ENCODE measurements around the gene CYFIP2. TPM values are rescaled to one million over a fixed set of nuclear protein-coding genes. Genes with fewer than 3 reads are reported as not detected.
"Not testable (repeated sequence)": the region's sequence is repeated elsewhere in the genome, so short reads cannot be mapped to it uniquely, and the experiment has no call there.

The CYFIP2 gene
- polyA plus RNA-seq, 4 donors = 6.3 to 33.4 (median 10.3) TPM

GRCh38 chr5:157225469-157226422 is 40.2 kb upstream of the CYFIP2 start:
- Histone ChIP-seq H3K27ac (ENCODE audit: low read depth in 1 of 3, low read length in 2 of 3) (no peak overlapping the region), H3K36me3 (ENCODE audit: control insufficient read depth in 3 of 3, insufficient read depth in 2 of 3, low read depth in 1 of 3, low read length in 3 of 3) (no peaks in the 10 kb centered on the region), H3K4me1 (ENCODE audit: control insufficient read depth in 3 of 3, insufficient read depth in 2 of 3, low read depth in 1 of 3, low read length in 2 of 3) (no peaks in the 10 kb centered on the region), H3K9me3 (ENCODE audit: control insufficient read depth in 2 of 2, insufficient read depth in 1 of 2, low read depth in 1 of 2, low read length in 1 of 2) (no peaks in the 10 kb centered on the region), H3K27me3 (ENCODE audit: control insufficient read depth in 3 of 3, insufficient read depth in 3 of 3, low read length in 3 of 3) (no peaks in the 10 kb centered on the region), H3K4me3 (ENCODE audit: low read depth in 1 of 3, low read length in 3 of 3) (no peak overlapping the region)
- no peak for DNase-seq
- 47 to 71% (median 60%) methylated on average over 6 of the region's 6 CpGs for WGBS, 3 donors
- FAIRE-seq = no peak

GRCh38 chr5:157230610-157231009 is 35.3 kb upstream of the CYFIP2 start:
- no peaks in the 10 kb centered on the region for H3K27me3 ChIP-seq (ENCODE audit: control insufficient read depth in 3 of 3, insufficient read depth in 3 of 3, low read length in 3 of 3)
- no peak overlapping the region for H3K4me3 ChIP-seq (ENCODE audit: low read depth in 1 of 3, low read length in 3 of 3)
- FAIRE-seq (no peak), DNase-seq (no peak)
- H3K9me3 ChIP-seq (ENCODE audit: control insufficient read depth in 2 of 2, insufficient read depth in 1 of 2, low read depth in 1 of 2, low read length in 1 of 2) = no peaks in the 10 kb centered on the region
- H3K27ac ChIP-seq (ENCODE audit: low read depth in 1 of 3, low read length in 2 of 3) = no peak overlapping the region
- no peaks in the 10 kb centered on the region for H3K36me3 ChIP-seq (ENCODE audit: control insufficient read depth in 3 of 3, insufficient read depth in 2 of 3, low read depth in 1 of 3, low read length in 3 of 3)
- no peaks in the 10 kb centered on the region for H3K4me1 ChIP-seq (ENCODE audit: control insufficient read depth in 3 of 3, insufficient read depth in 2 of 3, low read depth in 1 of 3, low read length in 2 of 3)

DNA sequence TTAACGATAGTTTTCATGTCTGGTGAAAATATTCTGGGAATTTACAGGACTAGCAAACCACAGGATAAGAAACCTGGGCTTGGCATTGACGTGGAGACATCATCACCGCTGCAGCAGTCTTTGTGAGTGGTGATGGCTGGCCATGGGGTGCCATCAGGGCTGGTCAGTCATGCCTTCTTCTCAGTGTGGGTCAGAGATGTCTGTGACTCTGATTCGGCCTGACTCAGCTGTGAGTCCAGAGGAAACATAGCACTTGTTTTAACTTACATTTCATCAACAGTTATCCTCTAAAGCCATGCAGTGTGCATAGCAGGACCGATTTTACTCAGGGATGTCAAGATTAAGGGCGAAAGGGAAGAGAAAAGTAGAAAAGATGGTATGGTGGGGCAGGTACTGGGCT is 33.2 kb upstream of the CYFIP2 start:
- Histone ChIP-seq H3K27ac (ENCODE audit: low read depth in 1 of 3, low read length in 2 of 3) (no peak overlapping the region), H3K27me3 (ENCODE audit: control insufficient read depth in 3 of 3, insufficient read depth in 3 of 3, low read length in 3 of 3) (no peaks in the 10 kb centered on the region), H3K36me3 (ENCODE audit: control insufficient read depth in 3 of 3, insufficient read depth in 2 of 3, low read depth in 1 of 3, low read length in 3 of 3) (no peaks in the 10 kb centered on the region), H3K4me3 (ENCODE audit: low read depth in 1 of 3, low read length in 3 of 3) (no peak overlapping the region), H3K9me3 (ENCODE audit: control insufficient read depth in 2 of 2, insufficient read depth in 1 of 2, low read depth in 1 of 2, low read length in 1 of 2) (no peaks in the 10 kb centered on the region), H3K4me1 (ENCODE audit: control insufficient read depth in 3 of 3, insufficient read depth in 2 of 3, low read depth in 1 of 3, low read length in 2 of 3) (no peaks in the 10 kb centered on the region)
- no peak for DNase-seq
- no peak for FAIRE-seq
- 65 to 80% (median 73%) methylated on average over 6 of the region's 6 CpGs for WGBS, 3 donors

DNA sequence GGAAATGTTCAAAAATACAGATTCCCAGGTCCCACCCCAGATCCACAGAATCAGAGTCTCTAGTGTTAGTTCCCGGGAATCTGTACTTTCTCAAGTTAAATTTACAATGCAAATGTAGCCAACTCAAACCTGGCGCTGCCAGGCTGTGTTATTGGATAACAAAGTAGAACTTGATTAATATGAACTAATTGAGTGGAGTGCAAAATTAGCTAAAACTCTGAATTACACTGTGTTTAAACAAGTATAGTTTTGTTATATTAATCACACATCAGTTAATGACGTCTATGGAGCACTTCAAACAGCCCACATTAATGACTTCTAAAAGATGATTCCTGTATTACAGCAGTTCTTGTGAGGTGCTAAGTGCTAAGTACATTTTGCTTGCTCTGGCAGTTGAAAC is 32.4 kb upstream of the CYFIP2 start:
- H3K36me3 ChIP-seq (ENCODE audit: control insufficient read depth in 3 of 3, insufficient read depth in 2 of 3, low read depth in 1 of 3, low read length in 3 of 3) = no peaks in the 10 kb centered on the region
- H3K27me3 ChIP-seq (ENCODE audit: control insufficient read depth in 3 of 3, insufficient read depth in 3 of 3, low read length in 3 of 3) = no peaks in the 10 kb centered on the region
- 78 to 87% (median 78%) methylated on average over 3 of the region's 3 CpGs for WGBS, 3 donors
- no peaks in the 10 kb centered on the region for H3K9me3 ChIP-seq (ENCODE audit: control insufficient read depth in 2 of 2, insufficient read depth in 1 of 2, low read depth in 1 of 2, low read length in 1 of 2)
- no peaks in the 10 kb centered on the region for H3K4me1 ChIP-seq (ENCODE audit: control insufficient read depth in 3 of 3, insufficient read depth in 2 of 3, low read depth in 1 of 3, low read length in 2 of 3)
- H3K4me3 ChIP-seq (ENCODE audit: low read depth in 1 of 3, low read length in 3 of 3) = no peak overlapping the region
- no peak for DNase-seq
- FAIRE-seq = no peak
- no peak overlapping the region for H3K27ac ChIP-seq (ENCODE audit: low read depth in 1 of 3, low read length in 2 of 3)

DNA sequence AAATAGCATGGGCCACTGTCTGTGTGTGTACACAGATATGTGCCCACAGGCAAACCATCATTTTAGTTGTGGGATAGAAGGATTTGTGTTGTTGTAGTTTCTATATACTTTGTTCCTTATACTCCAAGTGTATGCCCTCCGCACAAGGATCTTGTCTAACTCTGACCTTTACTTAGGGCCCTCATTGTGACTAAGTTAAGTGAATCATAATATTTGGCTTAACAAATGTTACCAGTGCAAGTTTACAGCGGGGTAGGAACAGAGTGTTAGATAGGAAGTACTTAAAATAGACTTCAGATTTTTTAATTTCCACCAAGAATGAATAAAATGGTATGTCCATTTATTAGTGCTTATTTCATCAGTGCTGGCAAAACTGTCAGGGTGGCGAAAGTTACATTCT is 29.5 kb upstream of the CYFIP2 start:
- WGBS, 3 donors = 84 to 88% (median 88%) methylated on average over 3 of the region's 3 CpGs
- Histone ChIP-seq H3K36me3 (ENCODE audit: control insufficient read depth in 3 of 3, insufficient read depth in 2 of 3, low read depth in 1 of 3, low read length in 3 of 3) (no peaks in the 10 kb centered on the region), H3K4me3 (ENCODE audit: low read depth in 1 of 3, low read length in 3 of 3) (no peak overlapping the region), H3K27me3 (ENCODE audit: control insufficient read depth in 3 of 3, insufficient read depth in 3 of 3, low read length in 3 of 3) (no peaks in the 10 kb centered on the region), H3K9me3 (ENCODE audit: control insufficient read depth in 2 of 2, insufficient read depth in 1 of 2, low read depth in 1 of 2, low read length in 1 of 2) (no peaks in the 10 kb centered on the region), H3K27ac (ENCODE audit: low read depth in 1 of 3, low read length in 2 of 3) (no peak overlapping the region), H3K4me1 (ENCODE audit: control insufficient read depth in 3 of 3, insufficient read depth in 2 of 3, low read depth in 1 of 3, low read length in 2 of 3) (no peaks in the 10 kb centered on the region)
- DNase-seq = no peak
- FAIRE-seq = no peak

GRCh38 chr5:157241483-157241882 is 24.4 kb upstream of the CYFIP2 start:
- DNase-seq (no peak), FAIRE-seq (no peak)
- H3K4me1 ChIP-seq (ENCODE audit: control insufficient read depth in 3 of 3, insufficient read depth in 2 of 3, low read depth in 1 of 3, low read length in 2 of 3) = no peaks in the 10 kb centered on the region
- H3K4me3 ChIP-seq (ENCODE audit: low read depth in 1 of 3, low read length in 3 of 3) = no peak overlapping the region
- no peaks in the 10 kb centered on the region for H3K36me3 ChIP-seq (ENCODE audit: control insufficient read depth in 3 of 3, insufficient read depth in 2 of 3, low read depth in 1 of 3, low read length in 3 of 3)
- no peak overlapping the region for H3K27ac ChIP-seq (ENCODE audit: low read depth in 1 of 3, low read length in 2 of 3)
- 82 to 91% (median 87%) methylated on average over 4 of the region's 4 CpGs for WGBS, 3 donors
- no peaks in the 10 kb centered on the region for H3K9me3 ChIP-seq (ENCODE audit: control insufficient read depth in 2 of 2, insufficient read depth in 1 of 2, low read depth in 1 of 2, low read length in 1 of 2)
- no peaks in the 10 kb centered on the region for H3K27me3 ChIP-seq (ENCODE audit: control insufficient read depth in 3 of 3, insufficient read depth in 3 of 3, low read length in 3 of 3)

DNA sequence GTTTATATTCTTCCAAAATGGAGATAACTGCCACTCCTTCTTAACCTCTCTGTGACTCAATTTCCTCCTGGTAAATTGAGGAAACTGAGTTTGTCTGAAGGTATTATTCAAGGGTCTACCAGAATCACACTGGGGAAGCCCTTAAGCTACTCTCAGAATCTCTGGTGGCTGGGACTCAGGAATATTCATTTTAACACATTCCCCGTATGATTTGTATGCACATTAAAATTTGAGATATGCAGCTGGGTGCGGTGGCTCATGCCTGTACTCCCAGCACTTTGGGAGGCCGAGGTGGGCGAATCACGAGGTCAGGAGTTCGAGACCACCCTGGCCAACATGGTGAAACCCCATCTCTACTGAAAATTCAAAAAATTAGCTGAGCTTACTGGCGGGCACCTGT is 21.2 kb upstream of the CYFIP2 start:
- FAIRE-seq = not testable (repeated sequence)

DNA sequence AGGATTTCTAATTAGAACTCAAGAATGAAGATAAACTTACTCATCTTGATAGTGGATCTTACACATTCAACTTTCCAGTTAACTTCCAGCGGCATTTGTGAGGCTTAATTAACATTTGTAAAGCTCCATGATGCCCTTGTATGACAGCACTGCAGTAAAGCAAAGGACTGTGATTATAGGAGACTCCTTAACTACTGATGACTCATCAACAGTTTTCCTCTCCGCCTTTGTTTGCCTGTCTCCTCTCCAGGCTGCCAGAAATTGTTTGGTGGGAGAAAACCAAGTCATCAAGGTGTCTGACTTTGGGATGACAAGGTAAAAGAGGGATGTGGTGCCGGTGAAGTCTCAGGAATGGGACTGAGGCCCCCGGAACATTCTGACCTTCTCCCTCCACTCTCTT is 20.4 kb upstream of the CYFIP2 start:
- DNase-seq = no peak
- FAIRE-seq = no peak
- 57 to 79% (median 70%) methylated on average over 4 of the region's 4 CpGs for WGBS, 3 donors
- Histone ChIP-seq H3K4me3 (ENCODE audit: low read depth in 1 of 3, low read length in 3 of 3) (no peak overlapping the region), H3K4me1 (ENCODE audit: control insufficient read depth in 3 of 3, insufficient read depth in 2 of 3, low read depth in 1 of 3, low read length in 2 of 3) (peaks cover 0 to 8% (median 0%) of the 10 kb centered on the region in 3 donors), H3K36me3 (ENCODE audit: control insufficient read depth in 3 of 3, insufficient read depth in 2 of 3, low read depth in 1 of 3, low read length in 3 of 3) (no peaks in the 10 kb centered on the region), H3K9me3 (ENCODE audit: control insufficient read depth in 2 of 2, insufficient read depth in 1 of 2, low read depth in 1 of 2, low read length in 1 of 2) (no peaks in the 10 kb centered on the region), H3K27ac (ENCODE audit: low read depth in 1 of 3, low read length in 2 of 3) (no peak overlapping the region), H3K27me3 (ENCODE audit: control insufficient read depth in 3 of 3, insufficient read depth in 3 of 3, low read length in 3 of 3) (no peaks in the 10 kb centered on the region)

More for the DNA sequence above, 21.2 kb upstream of the CYFIP2 start:
- not testable (repeated sequence) for H3K4me1 ChIP-seq (ENCODE audit: control insufficient read depth in 3 of 3, insufficient read depth in 2 of 3, low read depth in 1 of 3, low read length in 2 of 3); H3K27ac ChIP-seq (ENCODE audit: low read depth in 1 of 3, low read length in 2 of 3); H3K9me3 ChIP-seq (ENCODE audit: control insufficient read depth in 2 of 2, insufficient read depth in 1 of 2, low read depth in 1 of 2, low read length in 1 of 2); H3K4me3 ChIP-seq (ENCODE audit: low read depth in 1 of 3, low read length in 3 of 3); DNase-seq; H3K27me3 ChIP-seq (ENCODE audit: control insufficient read depth in 3 of 3, insufficient read depth in 3 of 3, low read length in 3 of 3); H3K36me3 ChIP-seq (ENCODE audit: control insufficient read depth in 3 of 3, insufficient read depth in 2 of 3, low read depth in 1 of 3, low read length in 3 of 3)
- 73 to 80% (median 76%) methylated on average over 7 of the region's 7 CpGs for WGBS, 3 donors

GRCh38 chr5:157245886-157246285 is 20.0 kb upstream of the CYFIP2 start:
- no peaks in the 10 kb centered on the region for H3K9me3 ChIP-seq (ENCODE audit: control insufficient read depth in 2 of 2, insufficient read depth in 1 of 2, low read depth in 1 of 2, low read length in 1 of 2)
- no peaks in the 10 kb centered on the region for H3K27me3 ChIP-seq (ENCODE audit: control insufficient read depth in 3 of 3, insufficient read depth in 3 of 3, low read length in 3 of 3)
- H3K27ac ChIP-seq (ENCODE audit: low read depth in 1 of 3, low read length in 2 of 3) = no peak overlapping the region
- DNase-seq = no peak
- 76 to 83% (median 81%) methylated on average over 4 of the region's 4 CpGs for WGBS, 3 donors
- H3K4me1 ChIP-seq (ENCODE audit: control insufficient read depth in 3 of 3, insufficient read depth in 2 of 3, low read depth in 1 of 3, low read length in 2 of 3) = peaks cover 0 to 8% (median 0%) of the 10 kb centered on the region in 3 donors
- FAIRE-seq = no peak
- H3K4me3 ChIP-seq (ENCODE audit: low read depth in 1 of 3, low read length in 3 of 3) = no peak overlapping the region
- no peaks in the 10 kb centered on the region for H3K36me3 ChIP-seq (ENCODE audit: control insufficient read depth in 3 of 3, insufficient read depth in 2 of 3, low read depth in 1 of 3, low read length in 3 of 3)

All from small intestine (tissue), 7 donors.